OCI-LY3 (cell line): ENCODE results near the gene LPP.

Source experiments
- H2AFZ ChIP-seq: fragments of 200-600, 300-600 bp; shearing (Covaris generic); 2 replicates; pipeline ENCODE4 v1.6.0; 2014; ENCODE audit warnings: antibody characterized with exemption, low read depth, low read length
- H3K27ac ChIP-seq: fragments of 200-600, 300-600 bp; sonication (generic); 2 replicates; pipeline ENCODE4 v1.5.1; 2014; ENCODE audit warnings: mild to moderate bottlenecking, low read length, moderate library complexity, mixed read lengths
- H3K27me3 ChIP-seq: fragments of 200-600, 300-600 bp; sonication (generic); 2 replicates; pipeline ENCODE4 v1.6.1; 2014; ENCODE audit warnings: low read depth, low read length, mixed read lengths
- H3K36me3 ChIP-seq: fragments of 200-600, 300-600 bp; sonication (generic); replicated peaks from 2 replicates; pipeline ENCODE3; 2014; ENCODE audit warnings: low read depth, low read length, mixed read lengths
- H3K4me1 ChIP-seq: fragments of 300-600, 200-600 bp; sonication (generic); 2 replicates; pipeline ENCODE4 v1.6.1; 2014; ENCODE audit warnings: low read length, mixed read lengths
- H3K4me2 ChIP-seq: fragments of 200-600, 300-600 bp; sonication (generic); 2 replicates; pipeline ENCODE4 v1.6.1; 2014; ENCODE audit warnings: low read length, mixed read lengths
- H3K4me3 ChIP-seq: fragments of 300-600, 200-600 bp; sonication (generic); 2 replicates; pipeline ENCODE4 v1.5.1; 2014; ENCODE audit warnings: antibody characterized with exemption, mild to moderate bottlenecking, low read length, moderate library complexity
- H3K79me2 ChIP-seq: fragments of 300-600, 200-600 bp; shearing (Covaris generic); 2 replicates; pipeline ENCODE4 v1.6.1; 2014; ENCODE audit warnings: mild to moderate bottlenecking, low read length, mixed read lengths
- H3K9ac ChIP-seq: fragments of 300-600, 200-600 bp; shearing (Covaris generic); 2 replicates; pipeline ENCODE4 v1.6.0; 2014; ENCODE audit warnings: mild to moderate bottlenecking, low read length, moderate library complexity
- H3K9me3 ChIP-seq: fragments of 200-600, 300-600 bp; shearing (Covaris generic); 2 replicates; pipeline ENCODE4 v1.6.1; 2014; ENCODE audit warnings: low read length, mixed read lengths; ENCODE audit not compliant: insufficient read depth
- H4K20me1 ChIP-seq: fragments of 200-600, 300-600 bp; sonication (generic); 2 replicates; pipeline ENCODE4 v1.6.1; 2016; ENCODE audit warnings: low read length, mixed read lengths; ENCODE audit not compliant: insufficient read depth
- EZH2phosphoT487 ChIP-seq: fragments of 200-600 bp; shearing (Covaris generic); IDR thresholded peaks from 2 replicates; pipeline ENCODE4 v1.6.1; 2018; ENCODE audit warnings: antibody characterized with exemption, mixed run types, low read depth
- TF ChIP-seq, protein P1 (sequence below): fragments of 200-600, 300-600 bp; sonication (generic); IDR thresholded peaks from 2 replicates; pipeline ENCODE4 v1.5.1; 2014; ENCODE audit warnings: antibody characterized with exemption, low read length, low read depth

Gene LPP

GRCh38 chr3:188287339-188287738 is 133.4 kb downstream of the LPP start:
- Histone ChIP-seq H4K20me1 (no peaks in the 10 kb centered on the region), H3K9me3 (no peaks in the 10 kb centered on the region), H3K4me2 (no peak overlapping the region), H3K36me3 (no peaks in the 10 kb centered on the region), H3K4me1 (peaks cover 50% of the 10 kb centered on the region), H2AFZ (no peak overlapping the region), H3K79me2 (no peaks in the 10 kb centered on the region), H3K27ac (no peak overlapping the region), H3K27me3 (no peaks in the 10 kb centered on the region), H3K4me3 (no peak overlapping the region), H3K9ac (no peak overlapping the region)
- TF ChIP-seq, protein P1, sequence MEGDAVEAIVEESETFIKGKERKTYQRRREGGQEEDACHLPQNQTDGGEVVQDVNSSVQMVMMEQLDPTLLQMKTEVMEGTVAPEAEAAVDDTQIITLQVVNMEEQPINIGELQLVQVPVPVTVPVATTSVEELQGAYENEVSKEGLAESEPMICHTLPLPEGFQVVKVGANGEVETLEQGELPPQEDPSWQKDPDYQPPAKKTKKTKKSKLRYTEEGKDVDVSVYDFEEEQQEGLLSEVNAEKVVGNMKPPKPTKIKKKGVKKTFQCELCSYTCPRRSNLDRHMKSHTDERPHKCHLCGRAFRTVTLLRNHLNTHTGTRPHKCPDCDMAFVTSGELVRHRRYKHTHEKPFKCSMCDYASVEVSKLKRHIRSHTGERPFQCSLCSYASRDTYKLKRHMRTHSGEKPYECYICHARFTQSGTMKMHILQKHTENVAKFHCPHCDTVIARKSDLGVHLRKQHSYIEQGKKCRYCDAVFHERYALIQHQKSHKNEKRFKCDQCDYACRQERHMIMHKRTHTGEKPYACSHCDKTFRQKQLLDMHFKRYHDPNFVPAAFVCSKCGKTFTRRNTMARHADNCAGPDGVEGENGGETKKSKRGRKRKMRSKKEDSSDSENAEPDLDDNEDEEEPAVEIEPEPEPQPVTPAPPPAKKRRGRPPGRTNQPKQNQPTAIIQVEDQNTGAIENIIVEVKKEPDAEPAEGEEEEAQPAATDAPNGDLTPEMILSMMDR: no peak
- TF ChIP-seq EZH2phosphoT487: no peak

- H3K9ac ChIP-seq: no peak overlapping the region
- H4K20me1 ChIP-seq: no peaks in the 10 kb centered on the region
- no peaks in the 10 kb centered on the region for H3K9me3 ChIP-seq
- H3K79me2 ChIP-seq: no peaks in the 10 kb centered on the region
- no peak overlapping the region for H3K4me2 ChIP-seq
- no peaks in the 10 kb centered on the region for H3K27me3 ChIP-seq
- peaks cover 51% of the 10 kb centered on the region for H3K4me1 ChIP-seq
- H2AFZ ChIP-seq: no peak overlapping the region
- no peak overlapping the region for H3K27ac ChIP-seq
- TF ChIP-seq, protein P1: no peak
- TF ChIP-seq EZH2phosphoT487: no peak
- no peak overlapping the region for H3K4me3 ChIP-seq
- no peaks in the 10 kb centered on the region for H3K36me3 ChIP-seq
These were observed 134.0 kb downstream of the LPP start for GRCh38 chr3:188287762-188288505.

- Histone ChIP-seq H3K27ac (no peak overlapping the region), H3K27me3 (no peaks in the 10 kb centered on the region), H3K9ac (no peak overlapping the region), H2AFZ (no peak overlapping the region), H3K36me3 (no peaks in the 10 kb centered on the region), H3K9me3 (no peaks in the 10 kb centered on the region), H4K20me1 (no peaks in the 10 kb centered on the region), H3K79me2 (no peaks in the 10 kb centered on the region), H3K4me3 (no peak overlapping the region), H3K4me1 (peaks cover 29% of the 10 kb centered on the region), H3K4me2 (peak overlapping the region; percentile 9)
- TF ChIP-seq, protein P1: no peak
- TF ChIP-seq EZH2phosphoT487: no peak
These were observed 138.3 kb downstream of the LPP start for GRCh38 chr3:188292251-188292650.

GRCh38 chr3:188292827-188293226 is 138.9 kb downstream of the LPP start:
- Histone ChIP-seq H3K27me3 (no peaks in the 10 kb centered on the region), H3K36me3 (no peaks in the 10 kb centered on the region), H3K27ac (no peak overlapping the region), H3K4me2 (no peak overlapping the region), H3K4me1 (peaks cover 33% of the 10 kb centered on the region), H4K20me1 (no peaks in the 10 kb centered on the region), H3K9me3 (no peaks in the 10 kb centered on the region), H2AFZ (no peak overlapping the region), H3K4me3 (no peak overlapping the region), H3K79me2 (no peaks in the 10 kb centered on the region), H3K9ac (no peak overlapping the region)
- TF ChIP-seq, protein P1: no peak
- no peak for TF ChIP-seq EZH2phosphoT487
